HFF-Myc (cell line): ENCODE data around the gene CAMK2A.

Experiments
- DNase-seq: peaks from one replicate; pipeline ENCODE4 v3.0.0-alpha.2; 2011; ENCODE audit warnings: low read depth; ENCODE audit errors: extremely low read depth
- H3K4me3 ChIP-seq: replicated peaks from 2 replicates; pipeline ENCODE4 v1.5.1; 2011; ENCODE audit warnings: low read depth, mild to moderate bottlenecking, control low read depth, low read length
- CTCF ChIP-seq: IDR thresholded peaks from 2 replicates; pipeline ENCODE4 v1.5.1; 2012; ENCODE audit warnings: mild to moderate bottlenecking, low read depth, low read length, control low read depth; ENCODE audit errors: missing control alignments

CAMK2A gene

GRCh38 chr5:150257424-150257823, 32.1 kb downstream of the CAMK2A start:
- DNase-seq: no peak
- TF ChIP-seq CTCF: no peak
- no peak overlapping the region for H3K4me3 ChIP-seq

- H3K4me3 ChIP-seq: no peak overlapping the region
- TF ChIP-seq CTCF: peak; percentile 33
- DNase-seq: no peak
Observed at GRCh38 chr5:150256410-150257064, 33.0 kb downstream of the CAMK2A start.

GRCh38 chr5:150255659-150256409, 33.7 kb downstream of the CAMK2A start:
- no peak for DNase-seq
- H3K4me3 ChIP-seq: no peak overlapping the region
- no peak for TF ChIP-seq CTCF

GRCh38 chr5:150254774-150255173, 34.8 kb downstream of the CAMK2A start:
- no peak for DNase-seq
- no peak overlapping the region for H3K4me3 ChIP-seq
- TF ChIP-seq CTCF: no peak

GRCh38 chr5:150254363-150254762, 35.2 kb downstream of the CAMK2A start:
- no peak for TF ChIP-seq CTCF
- H3K4me3 ChIP-seq: no peak overlapping the region
- DNase-seq: no peak

GRCh38 chr5:150253416-150254208, 36.0 kb downstream of the CAMK2A start:
- DNase-seq: no peak
- no peak overlapping the region for H3K4me3 ChIP-seq
- no peak for TF ChIP-seq CTCF
